H1 (cell line): Measurements from ENCODE around the gene IL1R1. TPM values are rescaled to one million over a fixed set of nuclear protein-coding genes. Genes with fewer than 3 reads are reported as not detected.

Experiments
- ASH2L ChIP-seq: fragments of 200-600, 300-600 bp; sonication (generic); IDR thresholded peaks from one replicate; pipeline ENCODE4 v1.7.1; 2017; ENCODE audit warnings: low read length
- ATF3 ChIP-seq: IDR thresholded peaks from 2 replicates; pipeline ENCODE4 v1.6.1; 2011; ENCODE audit warnings: low read depth, mild to moderate bottlenecking, low read length; ENCODE audit not compliant: insufficient read depth
- BACH1 ChIP-seq: IDR thresholded peaks from 2 replicates; pipeline ENCODE4 v1.6.1; 2012; ENCODE audit warnings: low read length, improper control_type of control experiment
- BCL11A ChIP-seq, 2 experiments: IDR thresholded peaks; one replicate each; pipeline ENCODE4 v1.6.1; 2011; ENCODE audit warnings: low read depth in 2 of 2, low read length in 2 of 2, mild to moderate bottlenecking in 2 of 2
- CHD2 ChIP-seq: IDR thresholded peaks from 2 replicates; pipeline ENCODE4 v1.6.1; 2012; ENCODE audit warnings: low read length, improper control_type of control experiment
- CREB1 ChIP-seq: IDR thresholded peaks from 2 replicates; pipeline ENCODE4 v1.6.1; 2012; ENCODE audit warnings: inconsistent platforms
- EGR1 ChIP-seq: IDR thresholded peaks from 2 replicates; pipeline ENCODE4 v1.6.1; 2011; ENCODE audit warnings: low read depth, low read length, borderline replicate concordance
- SP1 ChIP-seq: IDR thresholded peaks from 2 replicates; pipeline ENCODE4 v1.6.1; 2011; ENCODE audit warnings: low read depth, low read length
- SRF ChIP-seq: IDR thresholded peaks from 2 replicates; pipeline ENCODE4 v1.6.1; 2011; ENCODE audit warnings: mild to moderate bottlenecking, low read depth, low read length, moderate library complexity
- TCF12 ChIP-seq: IDR thresholded peaks from 2 replicates; pipeline ENCODE4 v1.6.1; 2011; ENCODE audit warnings: low read depth, mild to moderate bottlenecking, low read length
- polyA plus RNA-seq, 7 experiments: library from polyadenylated mRNA; depleted of rRNA in 3 of 7; stranded (reverse) in 5 of 7; unstranded in 2 of 7; fragments of >200 nt in 5 of 7; fragments of 200-250 nt in 2 of 7; gene quantifications; 1 replicate in 5 of 7; 2 replicates in 1 of 7; 4 replicates in 1 of 7; pipeline versions ENCODE4 v1.2.1 to v1.2.3, GENCODE V29; 2011 to 2013; ENCODE audit warnings: missing spikeins in 2 of 7, mixed read lengths in 2 of 7
- total RNA-seq: library from RNA; stranded (reverse); fragmentation: NEBNext Ultra II Directional; extraction: Animal tissue kit (Norgen Biotek cat#: 25700); gene quantifications from 2 replicates; pipeline ENCODE4 v1.2.1, GENCODE V29; 2021
- TF ChIP-seq, protein P1 (sequence below): fragments of 300-600 bp; sonication (generic); IDR thresholded peaks from 2 replicates; pipeline ENCODE4 v1.7.1; 2012; ENCODE audit warnings: low read length, moderate library complexity, mild to moderate bottlenecking, inconsistent platforms; ENCODE audit not compliant: insufficient replicate concordance
- TF ChIP-seq, protein P2 (sequence below): IDR thresholded peaks from 2 replicates; pipeline ENCODE4 v1.6.1; 2011; ENCODE audit warnings: low read length, improper control_type of control experiment

The IL1R1 gene
- total and polyA plus RNA-seq, 2 of the 8 experiments (the other 6 are each of a cell fraction or from before 2014, with no cell fraction given) = 0.34 to 0.47 TPM

- TF ChIP-seq, protein P1, sequence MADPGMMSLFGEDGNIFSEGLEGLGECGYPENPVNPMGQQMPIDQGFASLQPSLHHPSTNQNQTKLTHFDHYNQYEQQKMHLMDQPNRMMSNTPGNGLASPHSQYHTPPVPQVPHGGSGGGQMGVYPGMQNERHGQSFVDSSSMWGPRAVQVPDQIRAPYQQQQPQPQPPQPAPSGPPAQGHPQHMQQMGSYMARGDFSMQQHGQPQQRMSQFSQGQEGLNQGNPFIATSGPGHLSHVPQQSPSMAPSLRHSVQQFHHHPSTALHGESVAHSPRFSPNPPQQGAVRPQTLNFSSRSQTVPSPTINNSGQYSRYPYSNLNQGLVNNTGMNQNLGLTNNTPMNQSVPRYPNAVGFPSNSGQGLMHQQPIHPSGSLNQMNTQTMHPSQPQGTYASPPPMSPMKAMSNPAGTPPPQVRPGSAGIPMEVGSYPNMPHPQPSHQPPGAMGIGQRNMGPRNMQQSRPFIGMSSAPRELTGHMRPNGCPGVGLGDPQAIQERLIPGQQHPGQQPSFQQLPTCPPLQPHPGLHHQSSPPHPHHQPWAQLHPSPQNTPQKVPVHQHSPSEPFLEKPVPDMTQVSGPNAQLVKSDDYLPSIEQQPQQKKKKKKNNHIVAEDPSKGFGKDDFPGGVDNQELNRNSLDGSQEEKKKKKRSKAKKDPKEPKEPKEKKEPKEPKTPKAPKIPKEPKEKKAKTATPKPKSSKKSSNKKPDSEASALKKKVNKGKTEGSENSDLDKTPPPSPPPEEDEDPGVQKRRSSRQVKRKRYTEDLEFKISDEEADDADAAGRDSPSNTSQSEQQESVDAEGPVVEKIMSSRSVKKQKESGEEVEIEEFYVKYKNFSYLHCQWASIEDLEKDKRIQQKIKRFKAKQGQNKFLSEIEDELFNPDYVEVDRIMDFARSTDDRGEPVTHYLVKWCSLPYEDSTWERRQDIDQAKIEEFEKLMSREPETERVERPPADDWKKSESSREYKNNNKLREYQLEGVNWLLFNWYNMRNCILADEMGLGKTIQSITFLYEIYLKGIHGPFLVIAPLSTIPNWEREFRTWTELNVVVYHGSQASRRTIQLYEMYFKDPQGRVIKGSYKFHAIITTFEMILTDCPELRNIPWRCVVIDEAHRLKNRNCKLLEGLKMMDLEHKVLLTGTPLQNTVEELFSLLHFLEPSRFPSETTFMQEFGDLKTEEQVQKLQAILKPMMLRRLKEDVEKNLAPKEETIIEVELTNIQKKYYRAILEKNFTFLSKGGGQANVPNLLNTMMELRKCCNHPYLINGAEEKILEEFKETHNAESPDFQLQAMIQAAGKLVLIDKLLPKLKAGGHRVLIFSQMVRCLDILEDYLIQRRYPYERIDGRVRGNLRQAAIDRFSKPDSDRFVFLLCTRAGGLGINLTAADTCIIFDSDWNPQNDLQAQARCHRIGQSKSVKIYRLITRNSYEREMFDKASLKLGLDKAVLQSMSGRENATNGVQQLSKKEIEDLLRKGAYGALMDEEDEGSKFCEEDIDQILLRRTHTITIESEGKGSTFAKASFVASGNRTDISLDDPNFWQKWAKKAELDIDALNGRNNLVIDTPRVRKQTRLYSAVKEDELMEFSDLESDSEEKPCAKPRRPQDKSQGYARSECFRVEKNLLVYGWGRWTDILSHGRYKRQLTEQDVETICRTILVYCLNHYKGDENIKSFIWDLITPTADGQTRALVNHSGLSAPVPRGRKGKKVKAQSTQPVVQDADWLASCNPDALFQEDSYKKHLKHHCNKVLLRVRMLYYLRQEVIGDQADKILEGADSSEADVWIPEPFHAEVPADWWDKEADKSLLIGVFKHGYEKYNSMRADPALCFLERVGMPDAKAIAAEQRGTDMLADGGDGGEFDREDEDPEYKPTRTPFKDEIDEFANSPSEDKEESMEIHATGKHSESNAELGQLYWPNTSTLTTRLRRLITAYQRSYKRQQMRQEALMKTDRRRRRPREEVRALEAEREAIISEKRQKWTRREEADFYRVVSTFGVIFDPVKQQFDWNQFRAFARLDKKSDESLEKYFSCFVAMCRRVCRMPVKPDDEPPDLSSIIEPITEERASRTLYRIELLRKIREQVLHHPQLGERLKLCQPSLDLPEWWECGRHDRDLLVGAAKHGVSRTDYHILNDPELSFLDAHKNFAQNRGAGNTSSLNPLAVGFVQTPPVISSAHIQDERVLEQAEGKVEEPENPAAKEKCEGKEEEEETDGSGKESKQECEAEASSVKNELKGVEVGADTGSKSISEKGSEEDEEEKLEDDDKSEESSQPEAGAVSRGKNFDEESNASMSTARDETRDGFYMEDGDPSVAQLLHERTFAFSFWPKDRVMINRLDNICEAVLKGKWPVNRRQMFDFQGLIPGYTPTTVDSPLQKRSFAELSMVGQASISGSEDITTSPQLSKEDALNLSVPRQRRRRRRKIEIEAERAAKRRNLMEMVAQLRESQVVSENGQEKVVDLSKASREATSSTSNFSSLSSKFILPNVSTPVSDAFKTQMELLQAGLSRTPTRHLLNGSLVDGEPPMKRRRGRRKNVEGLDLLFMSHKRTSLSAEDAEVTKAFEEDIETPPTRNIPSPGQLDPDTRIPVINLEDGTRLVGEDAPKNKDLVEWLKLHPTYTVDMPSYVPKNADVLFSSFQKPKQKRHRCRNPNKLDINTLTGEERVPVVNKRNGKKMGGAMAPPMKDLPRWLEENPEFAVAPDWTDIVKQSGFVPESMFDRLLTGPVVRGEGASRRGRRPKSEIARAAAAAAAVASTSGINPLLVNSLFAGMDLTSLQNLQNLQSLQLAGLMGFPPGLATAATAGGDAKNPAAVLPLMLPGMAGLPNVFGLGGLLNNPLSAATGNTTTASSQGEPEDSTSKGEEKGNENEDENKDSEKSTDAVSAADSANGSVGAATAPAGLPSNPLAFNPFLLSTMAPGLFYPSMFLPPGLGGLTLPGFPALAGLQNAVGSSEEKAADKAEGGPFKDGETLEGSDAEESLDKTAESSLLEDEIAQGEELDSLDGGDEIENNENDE = no peak
- no peak for TF ChIP-seq CHD2
- no peak for TF ChIP-seq CREB1
- no peak for TF ChIP-seq SRF
- TF ChIP-seq ASH2L = no peak
- no peak for TF ChIP-seq SP1
- no peak for TF ChIP-seq EGR1
- no peak for TF ChIP-seq ATF3
- TF ChIP-seq TCF12 = no peak
- TF ChIP-seq BACH1 = no peak
- no peak for TF ChIP-seq BCL11A (IDR thresholded peaks at IDR 0.05; ENCODE audit: low read depth in 2 of 2, low read length in 2 of 2)
- TF ChIP-seq, protein P2, sequence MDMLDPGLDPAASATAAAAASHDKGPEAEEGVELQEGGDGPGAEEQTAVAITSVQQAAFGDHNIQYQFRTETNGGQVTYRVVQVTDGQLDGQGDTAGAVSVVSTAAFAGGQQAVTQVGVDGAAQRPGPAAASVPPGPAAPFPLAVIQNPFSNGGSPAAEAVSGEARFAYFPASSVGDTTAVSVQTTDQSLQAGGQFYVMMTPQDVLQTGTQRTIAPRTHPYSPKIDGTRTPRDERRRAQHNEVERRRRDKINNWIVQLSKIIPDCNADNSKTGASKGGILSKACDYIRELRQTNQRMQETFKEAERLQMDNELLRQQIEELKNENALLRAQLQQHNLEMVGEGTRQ = no peak
Observed at GRCh38 chr2:102120701-102121159, 21.8 kb upstream of the IL1R1 start (continued).
